Right lobe of liver (tissue), 6 donors: ENCODE data around the gene ANKRD11. TPM values are rescaled to one million over a fixed set of nuclear protein-coding genes. Genes with fewer than 3 reads are reported as not detected.
"Not testable (repeated sequence)": the region's sequence is repeated elsewhere in the genome, so short reads cannot be mapped to it uniquely, and the experiment has no call there.

Experiments used
- ATAC-seq, 4 donors: fragments of 200-7000 bp; cut with Tn5 transposase; one replicate each; pipeline ENCODE4 v1.9.1; 2020; ENCODE audit warnings: mild to moderate bottlenecking in 4 of 4, moderate library complexity in 4 of 4
- DNase-seq, 3 donors: peaks; one replicate each; pipeline ENCODE4 v3.0.0-alpha.2; 2020
- H3K27ac ChIP-seq, 3 donors: fragments of 200-600 bp; one replicate each; pipeline ENCODE4 v1.8.0; 2022
- H3K27me3 ChIP-seq, 2 donors: fragments of 200-600 bp; one replicate each; pipeline ENCODE4 v1.8.0; 2022
- H3K36me3 ChIP-seq, 4 donors: fragments of 200-600 bp; sonication (generic) in 1 of 4; one replicate each; pipeline versions ENCODE4 v1.5.1 to v1.8.0; 2017 to 2022; ENCODE audit warnings: control low read depth in 1 of 4
- H3K4me1 ChIP-seq, 4 donors: fragments of 200-600 bp; sonication (generic) in 1 of 4; one replicate each; pipeline versions ENCODE4 v1.5.1 to v1.8.0; 2017 to 2022; ENCODE audit warnings: control low read depth in 1 of 4
- H3K4me3 ChIP-seq, 3 donors: fragments of 200-600 bp; one replicate each; pipeline ENCODE4 v1.8.0; 2022
- H3K9me3 ChIP-seq, 4 donors: fragments of 200-600 bp; sonication (generic) in 1 of 4; one replicate each; pipeline versions ENCODE4 v1.5.1 to v1.8.0; 2017 to 2022; ENCODE audit warnings: control low read depth in 1 of 4
- POLR2A ChIP-seq: fragments of 450-650 bp; IDR thresholded peaks from one replicate; pipeline ENCODE4 v1.6.1; 2017; ENCODE audit warnings: antibody characterized with exemption, mild to moderate bottlenecking
- WGBS: methylation state at CpG from one replicate; pipeline ENCODE4 v1.1.6; 2018; ENCODE audit warnings: low coverage, low lambda C conversion rate; ENCODE audit not compliant: insufficient coverage; ENCODE audit errors: missing lambda C conversion rate; 5-methylcytosine and 5-hydroxymethylcytosine counted together
- intact Hi-C, 2 donors: fragments of 100-400 bp; cut with DNase I; formaldehyde crosslinking; loops; one replicate each; pipeline versions ENCODE4 v1.11.2 to v1.14.1; 2022
- total RNA-seq, 6 experiments: library from RNA; depleted of rRNA in 2 of 6; stranded (reverse); fragments of >200 nt in 2 of 6; fragmentation: NEBNext Ultra II Directional in 3 of 6; extraction: Animal tissue kit (Norgen Biotek cat#: 25700) in 3 of 6; gene quantifications; one replicate each; pipeline versions ENCODE4 v1.1.0 to v1.2.4, GENCODE V29; 2016 to 2023
- TF ChIP-seq, protein P1 (sequence below), 4 donors: fragments of 200-600 bp in 3 of 4; fragments of 450-650 bp in 1 of 4; IDR thresholded peaks; one replicate each; pipeline versions ENCODE4 v1.5.1 to v1.8.0; 2016 to 2022; ENCODE audit warnings: antibody characterized with exemption in 4 of 4, mild to moderate bottlenecking in 2 of 4
- donor health status: DM: no; HTN: yes; CAD: no.
- donor health status: DM: no; HTN: no; CAD: no.
- donor health status: DM: no; HTN: no; CAD: no.
- donor health status: DM: no; HTN: yes; CAD: no.
- donor health status: DM: no; HTN: yes; CAD: no.

ANKRD11 gene
- total RNA-seq, 6 experiments from 2014 or later, result 26.2 to 65.8 (median 41.6) TPM

DNA sequence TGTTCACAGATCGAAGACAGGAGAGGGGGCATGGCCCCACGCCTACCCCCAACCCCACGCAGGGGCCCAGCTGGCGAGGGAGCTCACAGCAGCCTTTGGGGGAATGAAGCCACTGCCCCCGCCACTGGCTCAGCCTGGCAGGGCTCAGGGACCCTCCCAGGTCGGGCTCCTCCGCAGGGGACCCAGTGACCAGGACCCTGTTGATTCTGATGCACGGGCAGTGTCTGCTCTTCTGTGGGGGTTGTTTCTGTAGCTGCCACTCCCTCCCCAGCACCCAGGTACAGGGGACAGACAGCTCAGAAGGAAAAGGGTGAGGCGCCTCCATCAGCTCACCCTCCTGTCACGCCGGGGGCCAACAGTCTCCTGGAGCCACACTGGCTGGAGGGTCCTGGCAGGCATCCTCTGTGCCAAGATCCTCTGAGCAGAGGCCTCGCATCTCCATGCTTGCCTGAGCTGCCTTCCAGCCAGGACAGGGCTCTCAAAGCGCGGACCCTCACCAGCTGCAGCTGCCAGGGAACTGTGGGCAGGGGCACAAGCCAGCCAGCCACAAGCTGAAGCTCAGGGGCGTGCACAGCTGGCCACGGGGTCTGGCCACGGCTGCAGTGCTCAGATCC is 223.7 kb downstream of the ANKRD11 start:
- no peak for ATAC-seq
- Histone ChIP-seq H3K9me3 (no peaks in the 10 kb centered on the region), H3K36me3 (peaks cover 0 to 30% (median 10%) of the 10 kb centered on the region in 4 donors), H3K27me3 (no peaks in the 10 kb centered on the region), H3K27ac (no peak overlapping the region), H3K4me1 (peaks cover 0 to 14% (median 4%) of the 10 kb centered on the region in 4 donors), H3K4me3 (no peak overlapping the region)
- no CpG with 5 or more reads among the region's 17 CpGs for WGBS
- intact Hi-C loops, result no loop called here
- TF ChIP-seq, protein P1, sequence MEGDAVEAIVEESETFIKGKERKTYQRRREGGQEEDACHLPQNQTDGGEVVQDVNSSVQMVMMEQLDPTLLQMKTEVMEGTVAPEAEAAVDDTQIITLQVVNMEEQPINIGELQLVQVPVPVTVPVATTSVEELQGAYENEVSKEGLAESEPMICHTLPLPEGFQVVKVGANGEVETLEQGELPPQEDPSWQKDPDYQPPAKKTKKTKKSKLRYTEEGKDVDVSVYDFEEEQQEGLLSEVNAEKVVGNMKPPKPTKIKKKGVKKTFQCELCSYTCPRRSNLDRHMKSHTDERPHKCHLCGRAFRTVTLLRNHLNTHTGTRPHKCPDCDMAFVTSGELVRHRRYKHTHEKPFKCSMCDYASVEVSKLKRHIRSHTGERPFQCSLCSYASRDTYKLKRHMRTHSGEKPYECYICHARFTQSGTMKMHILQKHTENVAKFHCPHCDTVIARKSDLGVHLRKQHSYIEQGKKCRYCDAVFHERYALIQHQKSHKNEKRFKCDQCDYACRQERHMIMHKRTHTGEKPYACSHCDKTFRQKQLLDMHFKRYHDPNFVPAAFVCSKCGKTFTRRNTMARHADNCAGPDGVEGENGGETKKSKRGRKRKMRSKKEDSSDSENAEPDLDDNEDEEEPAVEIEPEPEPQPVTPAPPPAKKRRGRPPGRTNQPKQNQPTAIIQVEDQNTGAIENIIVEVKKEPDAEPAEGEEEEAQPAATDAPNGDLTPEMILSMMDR (IDR thresholded peaks at IDR 0.05), result no peak
- TF ChIP-seq POLR2A, result no peak
- peak in 1 of 3 donors; percentile 41 for DNase-seq

DNA sequence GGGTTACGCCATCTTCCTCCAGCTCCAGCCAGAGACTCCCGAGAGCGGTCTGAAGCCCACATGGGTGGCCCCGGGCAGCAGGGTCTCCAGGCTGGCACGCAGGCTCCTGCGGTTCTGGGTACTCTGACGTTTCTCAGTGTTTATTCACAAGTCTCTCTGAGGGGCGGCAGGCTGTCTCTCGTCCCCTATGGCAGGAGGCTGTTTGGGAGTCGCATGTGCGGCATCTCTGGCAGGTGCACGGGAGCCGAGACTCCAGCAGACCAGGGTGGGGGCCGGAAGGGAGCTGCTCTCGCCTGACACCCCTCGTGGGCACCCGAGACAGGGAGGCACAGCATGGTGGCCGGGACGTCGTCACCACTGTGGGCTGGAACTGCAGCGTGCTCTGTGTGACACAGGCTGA is 224.7 kb downstream of the ANKRD11 start:
- Histone ChIP-seq H3K36me3 (peaks cover 0 to 24% (median 6%) of the 10 kb centered on the region in 4 donors), H3K9me3 (no peaks in the 10 kb centered on the region), H3K4me3 (no peak overlapping the region), H3K27me3 (no peaks in the 10 kb centered on the region), H3K4me1 (peaks cover 0 to 22% (median 6%) of the 10 kb centered on the region in 4 donors), H3K27ac (no peak overlapping the region)
- intact Hi-C loops, result no loop called here
- no peak for DNase-seq
- no peak for TF ChIP-seq POLR2A
- TF ChIP-seq, protein P1 (IDR thresholded peaks at IDR 0.05), result no peak
- WGBS, result no CpG with 5 or more reads among the region's 21 CpGs
- no peak for ATAC-seq

DNA sequence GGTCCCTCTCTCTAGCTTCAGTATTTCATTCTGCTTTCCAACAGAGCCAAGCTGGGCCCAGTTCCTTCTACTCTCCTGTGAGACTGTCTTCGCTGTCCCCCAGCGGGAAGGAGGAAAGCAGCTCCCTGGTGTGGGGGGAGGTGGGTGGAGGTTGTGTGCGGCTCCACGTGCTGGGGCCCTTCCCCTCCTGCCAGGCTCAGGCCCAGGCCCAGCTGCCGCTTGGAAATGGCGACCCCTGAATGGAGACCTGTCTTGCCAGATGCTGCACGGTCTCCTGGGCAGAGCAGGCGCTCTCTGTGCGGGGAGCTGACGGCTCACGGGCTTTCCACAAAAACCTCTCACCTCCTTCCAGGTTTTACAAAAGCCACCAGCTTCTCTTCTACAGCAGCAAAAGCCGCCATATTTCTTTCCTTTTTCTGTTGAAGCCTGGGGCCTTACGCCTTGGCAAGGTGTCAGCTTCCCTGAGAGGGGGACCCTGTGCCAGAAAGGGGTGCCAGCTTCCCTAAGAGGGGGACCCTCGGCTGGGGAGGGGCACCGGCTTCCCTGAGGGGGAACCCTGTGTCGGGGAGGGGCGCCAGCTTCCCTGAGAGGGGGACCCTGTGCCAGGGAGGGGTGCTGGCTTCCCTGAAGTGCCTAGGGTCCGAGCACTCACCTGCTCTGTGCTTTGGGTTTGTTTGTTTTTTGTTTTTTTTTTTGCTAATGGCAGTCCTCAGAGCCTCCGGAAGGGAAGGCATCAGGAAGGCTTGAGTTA is 225.4 kb downstream of the ANKRD11 start:
- TF ChIP-seq, protein P1 (IDR thresholded peaks at IDR 0.05), result no peak
- TF ChIP-seq POLR2A, result no peak
- 88% methylated on average over 12 of the region's 19 CpGs for WGBS
- H3K36me3 ChIP-seq, result peaks cover 0 to 17% (median 1%) of the 10 kb centered on the region in 4 donors
- ATAC-seq (no peak), DNase-seq (no peak)
- H3K9me3 ChIP-seq, result no peaks in the 10 kb centered on the region
- no peaks in the 10 kb centered on the region for H3K27me3 ChIP-seq
- no peak overlapping the region for H3K27ac ChIP-seq
- no peak overlapping the region for H3K4me3 ChIP-seq
- intact Hi-C loops, result no loop called here
- peaks cover 0 to 22% (median 6%) of the 10 kb centered on the region in 4 donors for H3K4me1 ChIP-seq

DNA sequence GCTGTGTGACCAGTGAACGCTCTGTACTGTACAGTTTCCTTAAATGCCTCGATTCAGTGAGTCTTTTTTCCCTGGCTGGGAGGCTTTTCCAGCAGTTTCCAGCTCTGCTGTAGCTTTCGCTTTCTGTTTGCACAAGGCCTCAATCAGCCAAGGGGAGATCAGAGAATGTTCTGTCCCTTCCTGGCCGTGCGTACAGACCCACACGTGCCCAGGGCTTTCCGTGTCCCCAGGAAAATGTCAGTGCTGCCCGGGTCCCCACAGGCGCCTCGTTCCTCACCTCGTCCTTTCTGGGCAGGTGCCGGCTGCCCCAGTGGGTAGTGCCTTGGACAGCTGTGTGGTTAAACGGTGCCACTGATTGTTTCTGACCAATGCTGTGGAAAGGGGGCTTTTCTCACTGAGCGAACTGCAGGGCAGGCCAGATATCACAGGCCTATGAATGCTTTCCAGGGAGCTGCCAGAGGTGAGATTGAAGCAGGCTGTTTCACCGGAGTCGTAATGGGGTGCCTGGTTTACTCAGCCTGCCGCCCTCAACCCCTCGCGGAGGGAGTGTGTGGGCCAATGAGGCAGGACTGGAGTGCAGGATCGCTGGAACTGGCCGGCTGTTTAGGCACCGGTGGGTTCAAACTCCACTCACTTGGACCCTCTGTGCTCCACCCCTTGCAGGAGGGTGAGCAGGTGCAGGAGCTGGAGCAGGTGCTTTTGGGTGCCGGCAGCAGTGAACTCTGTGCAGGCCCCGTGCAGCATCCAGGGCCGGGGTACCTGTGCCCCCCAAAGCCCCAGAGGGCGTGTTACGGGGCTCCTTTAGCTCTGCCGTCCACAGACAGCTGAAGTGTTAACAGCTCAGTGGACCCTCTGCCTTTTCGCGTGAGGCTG is 228.4 kb downstream of the ANKRD11 start:
- Histone ChIP-seq H3K9me3 (no peaks in the 10 kb centered on the region), H3K36me3 (no peaks in the 10 kb centered on the region), H3K27ac (peak overlapping the region; percentile 76 to 96 (median 86)), H3K4me1 (peaks cover 0 to 29% (median 8%) of the 10 kb centered on the region in 4 donors), H3K27me3 (no peaks in the 10 kb centered on the region), H3K4me3 (peak overlapping the region; percentile 16 to 36 (median 33))
- DNase-seq (peak in 1 of 3 donors; percentile 77), ATAC-seq (peak; percentile 74 to 87 (median 80))
- TF ChIP-seq, protein P1 (IDR thresholded peaks at IDR 0.05), result no peak
- TF ChIP-seq POLR2A, result no peak
- intact Hi-C loops, result no loop called here
- 12% methylated on average over 14 of the region's 30 CpGs for WGBS

DNA sequence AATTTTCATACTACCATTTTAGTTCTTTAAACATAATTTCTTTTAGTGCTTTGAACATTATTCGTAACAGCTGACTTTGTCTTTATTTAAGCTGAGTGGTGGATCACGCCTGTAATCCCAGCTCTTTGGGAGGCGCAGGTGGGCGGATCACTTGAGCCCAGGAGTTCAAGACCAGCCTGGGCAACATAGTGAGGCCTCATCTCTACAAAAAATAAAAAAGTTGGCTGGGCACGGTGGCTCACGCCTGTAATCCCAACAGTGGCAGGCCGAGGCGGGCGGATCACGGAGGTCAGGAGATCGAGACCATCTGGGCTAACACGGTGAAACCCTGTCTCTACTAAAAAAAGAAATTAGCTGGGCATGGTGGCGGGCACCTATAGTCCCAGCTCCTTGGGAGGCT is 230.5 kb downstream of the ANKRD11 start:
- intact Hi-C loops, ATAC-seq: not testable (repeated sequence)
- peaks cover 0 to 29% (median 8%) of the 10 kb centered on the region in 4 donors for H3K4me1 ChIP-seq

More for the DNA sequence above, 230.5 kb downstream of the ANKRD11 start:
- not testable (repeated sequence) for H3K4me3 ChIP-seq, H3K27me3 ChIP-seq, H3K9me3 ChIP-seq, DNase-seq, H3K36me3 ChIP-seq, H3K27ac ChIP-seq
- 95% methylated on average over 11 of the region's 13 CpGs for WGBS
